Stimulated activated CD8-positive, alpha-beta memory T cell treated with anti-CD3 and anti-CD28 coated beads, Interleukin-15, amount 100 ng/mL, for 1 hour (primary cell): ENCODE results near the gene MYO7A.

Experiments used
- DNase-seq: peaks from one replicate; pipeline ENCODE4 v3.0.0-alpha.2; 2020; ENCODE audit warnings: low read depth

The MYO7A gene

GRCh38 chr11:77213589-77214428 lies 85.8 kb downstream of the MYO7A start:
- no peak for DNase-seq

- no peak for DNase-seq
Observed at GRCh38 chr11:77214557-77214956, 86.5 kb downstream of the MYO7A start.

GRCh38 chr11:77215106-77215505 lies 87.1 kb downstream of the MYO7A start:
- DNase-seq = no peak

- DNase-seq = no peak
Observed at GRCh38 chr11:77217156-77217555, 89.1 kb downstream of the MYO7A start.

GRCh38 chr11:77223797-77224196 lies 95.8 kb downstream of the MYO7A start:
- DNase-seq = no peak

GRCh38 chr11:77230878-77231605 lies 103.0 kb downstream of the MYO7A start:
- no peak for DNase-seq

- DNase-seq = no peak
Observed at GRCh38 chr11:77231800-77232199, 103.8 kb downstream of the MYO7A start.

GRCh38 chr11:77232242-77232641 lies 104.2 kb downstream of the MYO7A start:
- DNase-seq = no peak

- no peak for DNase-seq
Observed at GRCh38 chr11:77233011-77233410, 105.0 kb downstream of the MYO7A start.

GRCh38 chr11:77236901-77237300 lies 108.9 kb downstream of the MYO7A start:
- DNase-seq = no peak

GRCh38 chr11:77244277-77245027 lies 116.4 kb downstream of the MYO7A start:
- DNase-seq = no peak

- DNase-seq = no peak
Observed at GRCh38 chr11:77249427-77249826, 121.4 kb downstream of the MYO7A start.

GRCh38 chr11:77250881-77251640 lies 123.0 kb downstream of the MYO7A start:
- no peak for DNase-seq

- DNase-seq = no peak
Observed at GRCh38 chr11:77252555-77253270, 124.7 kb downstream of the MYO7A start.

- DNase-seq = no peak
Observed at GRCh38 chr11:77253690-77254089, 125.6 kb downstream of the MYO7A start.

GRCh38 chr11:77259641-77260040 lies 131.6 kb downstream of the MYO7A start:
- no peak for DNase-seq

- no peak for DNase-seq
Observed at GRCh38 chr11:77262803-77263202, 134.8 kb downstream of the MYO7A start.
